Nephron progenitor cell (in vitro differentiated cells): ENCODE measurements around the gene ACSS1.

Experiments used
- DNase-seq: peaks from one replicate; pipeline ENCODE4 v3.0.0; 2021
- H3K27ac Mint-ChIP-seq: 2 replicates; pipeline ENCODE4 v1.8.0; 2021; ENCODE audit warnings: mild to moderate bottlenecking, moderate library complexity, mixed read lengths
- H3K27me3 Mint-ChIP-seq: 2 replicates; pipeline ENCODE4 v1.8.0; 2021; ENCODE audit warnings: mild to moderate bottlenecking, low read depth, mixed read lengths; ENCODE audit not compliant: poor library complexity
- H3K36me3 Mint-ChIP-seq: 2 replicates; pipeline ENCODE4 v1.8.0; 2021; ENCODE audit warnings: low read depth, mixed read lengths
- H3K4me1 Mint-ChIP-seq: 2 replicates; pipeline ENCODE4 v1.8.0; 2021; ENCODE audit warnings: mixed read lengths
- H3K4me3 Mint-ChIP-seq: 2 replicates; pipeline ENCODE4 v1.8.0; 2021; ENCODE audit warnings: mild to moderate bottlenecking, moderate library complexity, mixed read lengths
- H3K9me3 Mint-ChIP-seq: 2 replicates; pipeline ENCODE4 v1.8.0; 2021; ENCODE audit warnings: mild to moderate bottlenecking, moderate library complexity, mixed read lengths
- TF ChIP-seq, protein P1 (sequence below): fragments of 200-600 bp; sonication (generic); IDR thresholded peaks from 2 replicates; pipeline ENCODE4 v1.5.0; 2021; ENCODE audit warnings: antibody characterized with exemption

Gene ACSS1

GRCh38 chr20:24983896-24984295, 74.0 kb downstream of the ACSS1 start:
- Mint-ChIP-seq H3K4me1 (peaks cover 29% of the 10 kb centered on the region), H3K27ac (no peak overlapping the region), H3K4me3 (no peak overlapping the region), H3K36me3 (peaks cover 53% of the 10 kb centered on the region), H3K27me3 (no peaks in the 10 kb centered on the region), H3K9me3 (peaks cover 32% of the 10 kb centered on the region)
- no peak for DNase-seq
- TF ChIP-seq, protein P1, sequence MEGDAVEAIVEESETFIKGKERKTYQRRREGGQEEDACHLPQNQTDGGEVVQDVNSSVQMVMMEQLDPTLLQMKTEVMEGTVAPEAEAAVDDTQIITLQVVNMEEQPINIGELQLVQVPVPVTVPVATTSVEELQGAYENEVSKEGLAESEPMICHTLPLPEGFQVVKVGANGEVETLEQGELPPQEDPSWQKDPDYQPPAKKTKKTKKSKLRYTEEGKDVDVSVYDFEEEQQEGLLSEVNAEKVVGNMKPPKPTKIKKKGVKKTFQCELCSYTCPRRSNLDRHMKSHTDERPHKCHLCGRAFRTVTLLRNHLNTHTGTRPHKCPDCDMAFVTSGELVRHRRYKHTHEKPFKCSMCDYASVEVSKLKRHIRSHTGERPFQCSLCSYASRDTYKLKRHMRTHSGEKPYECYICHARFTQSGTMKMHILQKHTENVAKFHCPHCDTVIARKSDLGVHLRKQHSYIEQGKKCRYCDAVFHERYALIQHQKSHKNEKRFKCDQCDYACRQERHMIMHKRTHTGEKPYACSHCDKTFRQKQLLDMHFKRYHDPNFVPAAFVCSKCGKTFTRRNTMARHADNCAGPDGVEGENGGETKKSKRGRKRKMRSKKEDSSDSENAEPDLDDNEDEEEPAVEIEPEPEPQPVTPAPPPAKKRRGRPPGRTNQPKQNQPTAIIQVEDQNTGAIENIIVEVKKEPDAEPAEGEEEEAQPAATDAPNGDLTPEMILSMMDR: no peak

DNA sequence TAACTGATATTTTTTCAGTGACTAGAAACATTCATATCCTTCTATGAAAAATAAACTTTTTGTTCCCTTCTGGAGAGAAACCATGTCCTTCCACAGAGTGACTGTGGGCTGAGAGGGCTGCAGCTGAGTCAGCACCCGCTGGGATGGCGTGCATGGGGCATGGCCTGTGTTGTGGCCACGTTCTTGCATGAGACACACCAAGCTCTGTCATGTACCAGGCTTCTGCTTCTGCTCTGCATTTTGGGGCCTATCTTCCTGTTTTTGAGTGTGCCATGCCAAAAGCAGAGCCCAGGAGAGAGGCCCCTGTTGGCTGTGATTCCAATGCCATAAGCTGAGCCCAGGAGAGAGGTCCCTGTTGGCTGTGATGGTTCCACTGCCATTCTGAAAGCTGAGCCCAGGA, 76.1 kb downstream of the ACSS1 start:
- Mint-ChIP-seq H3K36me3 (peaks cover 75% of the 10 kb centered on the region), H3K4me3 (no peak overlapping the region)

GRCh38 chr20:24981282-24981681, 76.7 kb downstream of the ACSS1 start:
- no peak overlapping the region for H3K27ac Mint-ChIP-seq
- H3K9me3 Mint-ChIP-seq: peaks cover 53% of the 10 kb centered on the region
- no peaks in the 10 kb centered on the region for H3K27me3 Mint-ChIP-seq
- H3K4me1 Mint-ChIP-seq: peaks cover 24% of the 10 kb centered on the region
- peaks cover 80% of the 10 kb centered on the region for H3K36me3 Mint-ChIP-seq
- no peak overlapping the region for H3K4me3 Mint-ChIP-seq
- TF ChIP-seq, protein P1: no peak
- DNase-seq: no peak

More for the DNA sequence above, 76.1 kb downstream of the ACSS1 start:
- H3K9me3 Mint-ChIP-seq: peaks cover 48% of the 10 kb centered on the region
- no peaks in the 10 kb centered on the region for H3K27me3 Mint-ChIP-seq
- H3K27ac Mint-ChIP-seq: no peak overlapping the region
- peaks cover 29% of the 10 kb centered on the region for H3K4me1 Mint-ChIP-seq
- DNase-seq: no peak
- TF ChIP-seq, protein P1: no peak

GRCh38 chr20:24980291-24981053, 77.5 kb downstream of the ACSS1 start:
- H3K27me3 Mint-ChIP-seq: no peaks in the 10 kb centered on the region
- no peak overlapping the region for H3K27ac Mint-ChIP-seq
- TF ChIP-seq, protein P1: no peak
- H3K4me1 Mint-ChIP-seq: peaks cover 16% of the 10 kb centered on the region
- H3K9me3 Mint-ChIP-seq: peaks cover 61% of the 10 kb centered on the region
- no peak overlapping the region for H3K4me3 Mint-ChIP-seq
- peaks cover 88% of the 10 kb centered on the region for H3K36me3 Mint-ChIP-seq
- DNase-seq: no peak

GRCh38 chr20:24979036-24979960, 78.6 kb downstream of the ACSS1 start:
- DNase-seq: no peak
- peaks cover 8% of the 10 kb centered on the region for H3K4me1 Mint-ChIP-seq
- peaks cover 72% of the 10 kb centered on the region for H3K9me3 Mint-ChIP-seq
- H3K27ac Mint-ChIP-seq: no peak overlapping the region
- no peak overlapping the region for H3K4me3 Mint-ChIP-seq
- TF ChIP-seq, protein P1: no peak
- peaks cover 99% of the 10 kb centered on the region for H3K36me3 Mint-ChIP-seq
- H3K27me3 Mint-ChIP-seq: no peaks in the 10 kb centered on the region
